OCI-LY1 (cell line): ENCODE measurements around the gene TEC.

Experiments used
- H2AFZ ChIP-seq: fragments of 200-600 bp; sonication (generic), shearing (Covaris generic); 2 replicates; pipeline ENCODE4 v1.6.0; 2014; ENCODE audit warnings: antibody characterized with exemption, mild to moderate bottlenecking, low read length
- H3F3A ChIP-seq: fragments of 200-600 bp; sonication (generic), shearing (Covaris generic); 2 replicates; pipeline ENCODE4 v1.6.0; 2014; ENCODE audit warnings: mild to moderate bottlenecking, antibody characterized with exemption, low read length, moderate library complexity; ENCODE audit not compliant: insufficient read depth
- H3K27ac ChIP-seq: fragments of 200-600 bp; sonication (generic); 2 replicates; pipeline ENCODE4 v1.5.1; 2014; ENCODE audit warnings: low read length, mixed run types, mild to moderate bottlenecking, low read depth; ENCODE audit not compliant: poor library complexity, severe bottlenecking
- H3K27me3 ChIP-seq: fragments of 200-600 bp; sonication (generic); 2 replicates; pipeline ENCODE4 v1.6.0; 2014; ENCODE audit warnings: antibody characterized with exemption, mild to moderate bottlenecking, low read length, moderate library complexity; ENCODE audit not compliant: insufficient read depth
- H3K36me3 ChIP-seq: fragments of 200-600 bp; sonication (generic); 2 replicates; pipeline ENCODE4 v1.6.1; 2014; ENCODE audit warnings: mild to moderate bottlenecking, antibody characterized with exemption, low read length, moderate library complexity, mixed read lengths; ENCODE audit not compliant: insufficient read depth
- H3K4me1 ChIP-seq: fragments of 200-600 bp; sonication (generic); 2 replicates; pipeline ENCODE4 v1.5.1; 2014; ENCODE audit warnings: mild to moderate bottlenecking, low read length, moderate library complexity; ENCODE audit not compliant: insufficient read depth, severe bottlenecking
- H3K4me2 ChIP-seq: fragments of 200-600 bp; sonication (generic), shearing (Covaris generic); 2 replicates; pipeline ENCODE4 v1.6.1; 2014; ENCODE audit warnings: low read length
- H3K4me3 ChIP-seq: fragments of 200-600 bp; sonication (generic); 2 replicates; pipeline ENCODE4 v1.5.1; 2014; ENCODE audit warnings: low read length, low read depth, mild to moderate bottlenecking, mixed read lengths; ENCODE audit not compliant: poor library complexity, severe bottlenecking
- H3K79me2 ChIP-seq: fragments of 200-600 bp; shearing (Covaris generic); 2 replicates; pipeline ENCODE4 v1.6.1; 2016; ENCODE audit warnings: mixed run types, low read length, mixed read lengths; ENCODE audit not compliant: insufficient read depth
- H3K9ac ChIP-seq: fragments of 200-600 bp; sonication (generic), shearing (Covaris generic); 2 replicates; pipeline ENCODE4 v1.6.1; 2014; ENCODE audit warnings: mild to moderate bottlenecking, low read length, mixed read lengths
- H3K9me2 ChIP-seq: fragments of 200-600 bp; sonication (generic), shearing (Covaris generic); 2 replicates; pipeline ENCODE4 v1.6.1; 2014; ENCODE audit warnings: low read depth, mild to moderate bottlenecking, low read length, mixed read lengths
- H3K9me3 ChIP-seq: fragments of 200-600 bp; shearing (Covaris generic); 2 replicates; pipeline ENCODE4 v1.6.1; 2014; ENCODE audit warnings: low read length, mixed read lengths
- H4K20me1 ChIP-seq: fragments of 200-600 bp; sonication (generic), shearing (Covaris generic); 2 replicates; pipeline ENCODE4 v1.6.0; 2016; ENCODE audit warnings: mild to moderate bottlenecking, low read length; ENCODE audit not compliant: insufficient read depth
- EZH2 ChIP-seq: fragments of 200-600 bp; sonication (generic), shearing (Covaris generic); IDR thresholded peaks from 2 replicates; pipeline ENCODE4 v1.8.0; 2017; ENCODE audit warnings: borderline replicate concordance, mixed run types, mild to moderate bottlenecking, antibody characterized with exemption, low read length, moderate library complexity, mixed read lengths
- TF ChIP-seq, protein P1 (sequence below): fragments of 200-600 bp; sonication (generic), shearing (Covaris generic); IDR thresholded peaks from 2 replicates; pipeline ENCODE4 v1.5.1; 2017; ENCODE audit warnings: mild to moderate bottlenecking, antibody characterized with exemption, low read length, moderate library complexity, mixed read lengths

Gene TEC

DNA sequence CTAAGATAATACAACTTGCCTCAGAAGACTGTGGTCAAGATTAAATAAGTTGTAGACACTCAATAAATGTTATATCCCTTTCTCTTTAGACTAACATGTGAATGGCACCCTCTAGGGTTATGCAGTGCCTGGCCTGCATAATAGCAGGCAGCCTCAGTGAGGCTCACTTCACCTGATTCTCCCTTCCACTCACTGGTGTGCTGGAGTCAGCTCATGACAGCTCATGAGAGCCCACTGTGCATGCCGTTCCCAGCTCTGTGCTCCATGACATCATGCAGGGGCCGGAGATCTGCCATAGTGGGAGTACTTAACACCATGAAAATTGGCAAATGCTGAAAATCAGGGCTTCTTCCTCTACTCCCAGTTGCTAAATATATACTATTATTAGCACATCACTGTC, 64.5 kb downstream of the TEC start:
- no peak for TF ChIP-seq EZH2
- TF ChIP-seq, protein P1, sequence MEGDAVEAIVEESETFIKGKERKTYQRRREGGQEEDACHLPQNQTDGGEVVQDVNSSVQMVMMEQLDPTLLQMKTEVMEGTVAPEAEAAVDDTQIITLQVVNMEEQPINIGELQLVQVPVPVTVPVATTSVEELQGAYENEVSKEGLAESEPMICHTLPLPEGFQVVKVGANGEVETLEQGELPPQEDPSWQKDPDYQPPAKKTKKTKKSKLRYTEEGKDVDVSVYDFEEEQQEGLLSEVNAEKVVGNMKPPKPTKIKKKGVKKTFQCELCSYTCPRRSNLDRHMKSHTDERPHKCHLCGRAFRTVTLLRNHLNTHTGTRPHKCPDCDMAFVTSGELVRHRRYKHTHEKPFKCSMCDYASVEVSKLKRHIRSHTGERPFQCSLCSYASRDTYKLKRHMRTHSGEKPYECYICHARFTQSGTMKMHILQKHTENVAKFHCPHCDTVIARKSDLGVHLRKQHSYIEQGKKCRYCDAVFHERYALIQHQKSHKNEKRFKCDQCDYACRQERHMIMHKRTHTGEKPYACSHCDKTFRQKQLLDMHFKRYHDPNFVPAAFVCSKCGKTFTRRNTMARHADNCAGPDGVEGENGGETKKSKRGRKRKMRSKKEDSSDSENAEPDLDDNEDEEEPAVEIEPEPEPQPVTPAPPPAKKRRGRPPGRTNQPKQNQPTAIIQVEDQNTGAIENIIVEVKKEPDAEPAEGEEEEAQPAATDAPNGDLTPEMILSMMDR, result peak; percentile 20; the same call in 1 of the 2 replicates
- H3K9me3 ChIP-seq, result no peaks in the 10 kb centered on the region
- no peaks in the 10 kb centered on the region for H3K9me2 ChIP-seq
- H3K4me2 ChIP-seq, result peak overlapping the region; percentile 19; the same call in 1 of the 2 replicates
- H3K27me3 ChIP-seq, result no peaks in the 10 kb centered on the region
- no peaks in the 10 kb centered on the region for H3K36me3 ChIP-seq
- 0 out of 2 replicates have a peak, but pooled peaks cover 5% of the 10 kb centered on the region for H3K79me2 ChIP-seq
- H3K9ac ChIP-seq, result peak overlapping the region; percentile 32; the same call in 1 of the 2 replicates
- H3K4me3 ChIP-seq, result no peak overlapping the region
- H3K4me1 ChIP-seq, result peaks cover 83% of the 10 kb centered on the region
- peak overlapping the region; percentile 88 for H3K27ac ChIP-seq
- no peaks in the 10 kb centered on the region for H3F3A ChIP-seq
- no peaks in the 10 kb centered on the region for H4K20me1 ChIP-seq
- H2AFZ ChIP-seq, result no peak overlapping the region

DNA sequence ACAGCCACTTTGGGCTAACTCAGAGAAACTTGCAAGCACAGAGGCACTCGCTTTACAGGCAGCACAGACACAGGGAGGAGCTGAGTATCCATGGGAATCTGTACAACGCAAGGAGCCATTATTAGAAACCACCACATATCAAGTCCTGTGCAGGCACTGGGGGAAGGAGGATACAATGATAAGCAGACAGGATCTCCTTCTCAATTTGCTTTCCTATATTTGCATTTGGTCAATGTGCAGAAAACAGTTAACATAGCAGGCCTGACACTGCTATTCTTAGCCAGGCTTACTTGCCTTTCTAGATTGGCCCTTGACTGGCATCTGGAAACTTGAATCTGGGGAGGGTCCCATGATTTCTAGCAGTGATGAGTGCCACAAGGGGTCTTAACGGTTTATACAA, 65.8 kb downstream of the TEC start:
- no peaks in the 10 kb centered on the region for H3K27me3 ChIP-seq
- no peaks in the 10 kb centered on the region for H3K36me3 ChIP-seq
- peak overlapping the region; percentile 88 for H3K27ac ChIP-seq
- H3K9me3 ChIP-seq, result no peaks in the 10 kb centered on the region
- peaks cover 81% of the 10 kb centered on the region for H3K4me1 ChIP-seq
- no peaks in the 10 kb centered on the region for H4K20me1 ChIP-seq
- H3K79me2 ChIP-seq, result no peaks in the 10 kb centered on the region
- no peak overlapping the region for H2AFZ ChIP-seq
- peak overlapping the region; percentile 34; the same call in 1 of the 2 replicates for H3K9ac ChIP-seq
- H3K4me3 ChIP-seq, result no peak overlapping the region
- TF ChIP-seq EZH2, result no peak
- TF ChIP-seq, protein P1, result no peak
- H3K9me2 ChIP-seq, result no peaks in the 10 kb centered on the region
- peak overlapping the region; percentile 19 for H3K4me2 ChIP-seq
- H3F3A ChIP-seq, result no peaks in the 10 kb centered on the region

DNA sequence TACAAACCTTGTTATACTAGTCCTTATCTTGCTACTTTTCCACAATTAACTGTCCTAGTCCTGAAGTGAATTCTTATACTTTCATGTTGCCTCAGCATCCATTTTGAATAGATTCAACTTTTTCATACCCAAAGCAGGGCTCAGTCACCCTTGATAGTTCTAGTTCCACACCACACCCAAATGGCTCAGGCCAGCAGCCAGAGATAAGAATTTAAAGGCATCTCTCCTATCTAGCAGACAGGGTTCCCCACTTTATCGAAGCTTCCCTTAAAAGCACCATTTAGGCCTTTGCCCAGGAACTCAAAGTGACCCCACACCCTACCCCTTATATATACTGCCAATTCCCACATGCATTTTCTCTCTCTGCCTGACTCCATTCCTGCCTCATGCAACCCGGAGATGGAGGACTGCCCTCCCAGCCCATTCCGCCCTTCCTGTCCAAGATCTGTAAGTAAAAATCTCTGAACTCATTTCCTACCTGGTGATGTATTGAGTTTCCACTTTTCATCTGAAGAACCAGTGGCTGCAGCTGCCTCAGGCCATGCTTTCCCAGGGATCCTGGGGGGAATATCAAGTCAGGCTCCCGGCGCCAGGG, 71.9 kb downstream of the TEC start:
- H4K20me1 ChIP-seq, result no peaks in the 10 kb centered on the region
- no peaks in the 10 kb centered on the region for H3K9me2 ChIP-seq
- H3F3A ChIP-seq, result no peaks in the 10 kb centered on the region
- no peaks in the 10 kb centered on the region; the same call in 1 of the 2 replicates for H3K79me2 ChIP-seq
- H3K27me3 ChIP-seq, result no peaks in the 10 kb centered on the region
- peak overlapping the region; percentile 58 for H3K27ac ChIP-seq
- no peaks in the 10 kb centered on the region for H3K36me3 ChIP-seq
- H3K4me1 ChIP-seq, result peaks cover 72% of the 10 kb centered on the region
- H2AFZ ChIP-seq, result no peak overlapping the region
- no peak for TF ChIP-seq EZH2
- TF ChIP-seq, protein P1, result no peak
- no peak overlapping the region; the same call in 1 of the 2 replicates for H3K9ac ChIP-seq
- peak overlapping the region; percentile 48; the same call in 1 of the 2 replicates for H3K4me2 ChIP-seq
- peak overlapping the region; percentile 18 for H3K4me3 ChIP-seq
- H3K9me3 ChIP-seq, result no peaks in the 10 kb centered on the region
